GM19238 (cell line): ENCODE data around the gene CDHR2.
"Not testable (repeated sequence)": the region's sequence is repeated elsewhere in the genome, so short reads cannot be mapped to it uniquely, and the experiment has no call there.

Source experiments
- DNase-seq: peaks from one replicate; pipeline ENCODE4 v3.0.0; 2011; ENCODE audit warnings: low spot score; ENCODE audit not compliant: insufficient read length

CDHR2 gene

GRCh38 chr5:176540476-176540899 lies 8.7 kb upstream of the CDHR2 start:
- DNase-seq: no peak

GRCh38 chr5:176540956-176541337 lies 8.2 kb upstream of the CDHR2 start:
- no peak for DNase-seq

GRCh38 chr5:176541338-176542134 lies 7.6 kb upstream of the CDHR2 start:
- no peak for DNase-seq

- no peak for DNase-seq
Observed at GRCh38 chr5:176542135-176542595, 7.0 kb upstream of the CDHR2 start.

- DNase-seq: no peak
Observed at GRCh38 chr5:176542596-176543427, 6.3 kb upstream of the CDHR2 start.

- no peak for DNase-seq
Observed at GRCh38 chr5:176543428-176544182, 5.5 kb upstream of the CDHR2 start.

- DNase-seq: no peak
Observed at GRCh38 chr5:176545388-176545736, 3.8 kb upstream of the CDHR2 start.

GRCh38 chr5:176545737-176546509 lies 3.2 kb upstream of the CDHR2 start:
- no peak for DNase-seq

GRCh38 chr5:176547802-176548201 lies 1.3 kb upstream of the CDHR2 start:
- no peak for DNase-seq

- DNase-seq: no peak
Observed at GRCh38 chr5:176549871-176550270, 729 bp downstream of the CDHR2 start.

GRCh38 chr5:176550275-176550831 lies 1.2 kb downstream of the CDHR2 start:
- DNase-seq: no peak

GRCh38 chr5:176550937-176551336 lies 1.8 kb downstream of the CDHR2 start:
- not testable (repeated sequence) for DNase-seq

- DNase-seq: no peak
Observed at GRCh38 chr5:176552332-176552869, 3.3 kb downstream of the CDHR2 start.

GRCh38 chr5:176553260-176554085 lies 4.3 kb downstream of the CDHR2 start:
- no peak for DNase-seq

- no peak for DNase-seq
Observed at GRCh38 chr5:176557846-176558245, 8.7 kb downstream of the CDHR2 start.

- DNase-seq: no peak
Observed at GRCh38 chr5:176559683-176560082, 10.5 kb downstream of the CDHR2 start.

- DNase-seq: no peak
Observed at GRCh38 chr5:176560364-176560763, 11.2 kb downstream of the CDHR2 start.

- DNase-seq: no peak
Observed at GRCh38 chr5:176561259-176561658, 12.1 kb downstream of the CDHR2 start.

GRCh38 chr5:176562189-176562588 lies 13.0 kb downstream of the CDHR2 start:
- no peak for DNase-seq

- no peak for DNase-seq
Observed at GRCh38 chr5:176564002-176564401, 14.9 kb downstream of the CDHR2 start.
